GM21786 (cell line): ENCODE data around the gene RASAL1.
"Not testable (repeated sequence)": the region's sequence is repeated elsewhere in the genome, so short reads cannot be mapped to it uniquely, and the experiment has no call there.

Experiments
- ATAC-seq: cut with Tn5 transposase; IDR thresholded peaks from one replicate; pipeline ENCODE4 v1.9.1; 2021; ENCODE audit not compliant: unreplicated experiment

RASAL1 gene

DNA sequence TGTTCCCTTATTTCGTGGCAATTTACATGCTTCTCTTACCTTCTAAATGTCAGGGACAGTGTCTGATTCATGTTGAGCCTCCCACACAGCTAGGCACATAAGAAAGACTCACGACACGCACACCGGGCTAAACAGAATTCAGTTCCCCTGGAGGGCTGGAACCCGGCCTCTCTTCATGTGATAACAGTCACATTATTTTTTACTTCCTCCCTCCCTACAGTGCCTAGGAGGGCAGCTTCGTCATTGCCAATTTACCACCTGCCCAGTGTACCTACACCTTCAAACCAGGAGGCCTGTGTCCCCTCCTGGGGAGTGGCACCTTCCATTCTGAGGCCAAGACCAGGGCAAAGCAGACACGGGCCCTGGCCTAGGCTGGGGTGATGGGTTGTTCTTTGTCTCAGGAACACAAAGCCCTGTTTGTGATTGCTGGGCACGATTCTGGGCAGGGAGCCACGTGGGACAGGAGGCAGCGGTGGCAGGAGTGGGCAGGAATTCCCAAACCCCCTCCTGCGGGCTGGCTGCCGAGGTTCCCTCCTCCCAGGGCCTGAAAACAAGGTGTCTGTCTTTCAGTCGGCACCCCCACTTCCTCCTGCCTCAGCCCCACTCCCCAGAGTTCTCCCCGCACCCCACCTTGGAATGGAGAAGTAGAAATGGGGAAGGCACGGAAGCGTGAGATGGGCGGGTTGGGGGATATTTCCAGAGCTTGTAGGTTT is 6.8 kb upstream of the RASAL1 start:
- ATAC-seq: no peak

DNA sequence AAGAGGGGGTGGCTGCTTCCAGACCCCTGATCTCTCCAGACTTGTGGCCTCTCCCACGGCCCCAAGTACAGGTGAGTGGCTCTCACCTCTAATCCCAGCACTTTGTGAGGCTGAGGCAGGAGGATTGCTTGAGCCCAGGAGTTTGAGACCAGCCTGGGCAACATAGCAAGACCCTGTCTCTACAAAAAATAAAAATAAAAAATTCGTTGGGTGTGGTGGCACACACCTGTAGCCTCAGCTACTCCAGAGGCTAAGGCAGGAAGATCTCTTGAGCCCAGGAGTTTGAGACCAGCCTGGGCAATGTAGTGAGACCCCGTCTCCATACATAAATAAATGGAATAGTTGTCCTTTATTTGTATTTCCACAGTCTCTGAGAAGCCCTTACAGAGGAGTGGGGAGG is 6.2 kb upstream of the RASAL1 start:
- ATAC-seq: not testable (repeated sequence)

DNA sequence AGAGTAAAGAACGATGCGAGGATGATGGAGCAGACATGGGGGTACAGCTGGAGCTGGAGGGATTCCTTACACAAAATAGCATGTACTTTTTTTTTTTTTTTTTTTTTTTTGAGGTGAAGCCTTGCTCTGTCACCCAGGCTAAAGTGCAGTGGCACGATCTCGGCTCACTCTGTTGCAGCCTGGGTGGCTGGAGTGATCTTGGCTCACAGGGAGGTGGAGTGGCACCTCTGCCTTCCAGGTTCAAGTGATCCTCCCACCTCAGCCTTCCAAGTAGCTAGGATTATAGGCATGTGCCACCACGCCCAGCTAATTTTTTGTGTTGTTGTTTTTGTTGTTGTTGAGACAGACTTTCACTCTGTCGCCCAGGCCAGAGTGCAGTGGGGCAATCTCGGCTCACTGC is 5.1 kb upstream of the RASAL1 start:
- ATAC-seq: no peak

DNA sequence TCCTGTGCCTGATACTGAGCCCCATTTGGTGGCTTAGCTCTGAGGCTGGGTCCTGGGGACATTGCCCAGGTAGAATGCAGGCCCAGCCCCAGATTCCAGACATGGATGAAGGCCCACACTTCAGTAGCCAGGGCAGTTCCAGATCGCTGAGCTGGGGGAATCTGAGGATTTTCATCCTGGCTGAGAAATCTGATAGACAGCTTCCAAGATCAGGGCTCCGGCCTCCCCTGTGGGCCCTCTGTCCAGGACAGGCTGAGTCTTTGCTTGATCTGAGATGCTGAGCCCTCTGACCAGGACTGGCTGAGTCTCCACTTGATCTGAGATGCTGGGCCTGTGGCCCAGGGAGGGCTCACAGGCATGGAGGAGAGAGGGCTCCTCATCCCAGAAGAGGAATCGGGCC is 3.3 kb upstream of the RASAL1 start:
- ATAC-seq: no peak

DNA sequence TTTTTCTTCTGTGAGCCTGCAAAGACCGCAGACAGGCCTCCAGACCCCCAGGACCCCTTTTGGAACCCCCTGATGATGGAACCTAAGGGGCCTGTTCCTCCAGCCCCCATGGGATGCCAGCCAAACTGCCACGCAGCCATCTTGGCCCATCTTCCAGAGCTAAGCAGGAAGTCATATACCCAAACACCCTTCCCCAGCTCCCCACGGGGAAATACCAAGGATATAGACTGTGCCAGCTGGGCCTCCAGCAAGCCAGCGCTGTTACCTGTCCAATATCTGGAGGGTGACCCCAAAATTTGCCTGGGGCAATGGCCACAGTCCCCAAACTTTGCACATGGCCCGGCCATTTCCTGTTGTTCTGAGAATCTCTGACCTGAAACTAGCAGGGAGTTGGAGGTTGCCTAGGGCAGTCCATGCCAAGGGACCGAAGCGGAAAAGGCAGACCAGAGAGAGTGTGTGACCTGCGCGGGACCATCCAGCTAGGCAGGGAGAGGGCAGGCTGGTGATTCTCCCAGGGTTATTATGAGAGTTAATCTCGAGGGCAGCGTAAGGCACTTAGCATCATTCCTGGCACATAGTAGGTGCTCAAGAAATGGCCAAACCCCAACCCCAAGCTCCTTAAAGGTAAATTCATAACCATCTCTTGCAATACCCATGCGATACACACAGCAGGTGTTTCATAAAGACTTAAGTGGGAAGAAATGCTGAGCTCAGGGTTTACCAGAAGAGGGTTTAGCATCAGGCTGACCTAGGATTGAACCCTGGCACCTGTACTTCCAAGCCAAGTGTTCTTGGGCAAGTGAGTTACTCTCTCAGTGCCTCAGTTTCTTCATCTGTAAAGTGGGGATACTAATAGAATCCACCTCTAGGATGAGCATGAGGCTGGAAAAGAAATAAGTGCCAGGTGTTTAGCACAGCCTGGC is 2.6 kb upstream of the RASAL1 start:
- ATAC-seq: no peak

DNA sequence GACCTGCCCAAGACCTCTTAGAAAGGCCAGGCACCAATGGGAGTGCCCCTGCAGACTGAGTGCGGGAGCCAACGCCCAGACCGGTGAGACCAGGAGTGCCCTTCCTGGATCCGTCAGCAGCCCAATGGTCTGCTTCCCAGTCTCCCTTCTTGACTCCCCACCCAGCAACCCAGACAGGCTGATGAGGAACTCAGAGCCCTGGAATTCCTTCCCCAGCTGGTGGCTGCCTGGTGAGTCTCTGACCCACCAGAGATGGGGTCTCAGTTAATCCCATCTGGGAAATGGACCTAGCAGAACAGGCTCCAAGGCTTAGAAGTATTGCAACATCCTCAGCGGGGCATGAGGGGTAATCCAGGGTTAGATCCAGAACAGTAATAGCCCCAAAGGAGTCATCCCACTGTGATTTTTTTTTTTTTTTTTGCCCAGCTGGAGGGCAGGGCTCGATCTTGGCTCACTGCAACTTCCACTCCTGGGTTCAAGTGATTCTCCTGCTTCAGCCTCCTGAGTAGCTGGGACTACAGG is 1.5 kb upstream of the RASAL1 start:
- ATAC-seq: no peak

DNA sequence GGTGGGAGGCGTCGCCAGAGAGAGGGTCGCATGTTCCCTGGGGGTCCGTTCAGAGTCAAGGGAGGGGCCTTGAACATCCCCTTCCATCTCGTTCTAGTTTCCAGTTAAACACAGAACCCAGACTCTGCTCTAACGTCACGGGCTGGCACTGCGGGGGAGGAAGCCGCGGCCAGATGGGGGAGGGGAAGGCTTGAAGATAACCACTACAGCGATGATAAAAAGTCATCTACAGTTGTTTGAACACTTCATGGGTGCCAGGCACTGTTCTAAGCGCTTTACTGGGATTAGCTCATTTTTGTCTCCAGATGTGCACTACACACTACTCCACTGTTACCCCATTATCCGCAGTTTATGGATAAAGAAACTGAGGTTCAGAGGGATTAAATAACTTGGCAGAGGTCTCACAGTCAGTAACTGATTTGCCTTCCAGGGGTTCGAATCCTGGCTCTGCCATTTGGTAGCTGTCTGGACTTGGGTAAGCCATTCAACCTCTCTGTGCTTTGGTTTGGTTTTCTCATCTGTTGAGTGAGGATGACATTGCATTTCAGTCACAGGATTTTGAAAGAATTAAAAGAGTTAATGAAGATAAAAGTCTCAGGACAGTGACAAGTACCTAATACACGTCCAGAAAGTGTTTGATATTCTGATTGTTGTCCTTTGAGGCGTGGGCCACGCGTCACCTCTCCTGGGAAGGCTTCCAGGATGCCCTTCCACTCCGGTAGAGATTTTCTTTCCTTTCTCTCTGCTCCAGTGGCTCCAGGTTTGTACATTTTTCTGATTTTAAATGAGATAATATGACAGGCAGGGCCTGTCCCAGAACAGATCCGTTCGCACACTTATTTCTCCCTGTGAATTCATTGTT is 798 bp upstream of the RASAL1 start:
- ATAC-seq: no peak

DNA sequence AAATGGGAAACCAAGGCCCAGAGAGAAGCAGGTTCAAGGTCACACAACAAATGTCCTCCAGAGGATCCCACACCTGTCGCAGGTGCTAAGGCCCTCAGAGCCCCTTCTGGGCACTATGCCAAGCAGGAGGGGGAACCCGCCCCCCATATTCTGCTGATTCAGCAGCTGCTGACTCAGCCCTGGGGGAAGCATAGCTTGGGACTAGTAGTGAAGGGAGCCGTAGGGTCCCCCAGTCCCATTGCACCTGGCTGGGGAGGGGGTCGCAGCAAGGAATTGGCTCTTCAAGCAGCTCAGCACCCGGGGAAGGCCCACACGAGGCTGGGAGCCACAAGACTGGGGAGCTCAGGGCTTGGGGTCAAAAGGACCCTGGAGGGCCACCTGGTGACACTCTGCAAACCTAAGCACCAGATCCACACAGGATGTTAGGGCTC is 1.0 kb downstream of the RASAL1 start:
- no peak for ATAC-seq

DNA sequence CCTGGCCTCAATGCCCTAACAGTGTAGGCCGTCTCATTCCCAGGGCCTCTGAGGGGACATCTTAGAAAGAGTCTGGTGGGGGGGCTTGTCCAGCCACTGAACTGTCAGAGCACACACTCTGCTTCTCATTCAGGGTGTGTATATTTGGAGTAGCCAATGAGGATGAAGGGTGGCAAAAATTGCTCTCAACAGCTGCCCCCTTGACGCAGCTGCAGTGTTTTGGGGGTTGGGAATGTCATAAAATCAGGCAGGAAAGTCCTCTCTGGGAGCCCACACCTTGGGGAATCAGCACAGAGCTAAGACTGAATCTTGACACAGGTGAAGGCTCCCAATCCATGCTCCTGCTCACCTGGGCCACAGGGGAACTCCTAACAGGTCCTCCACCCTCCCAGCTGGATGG is 1.5 kb downstream of the RASAL1 start:
- no peak for ATAC-seq

DNA sequence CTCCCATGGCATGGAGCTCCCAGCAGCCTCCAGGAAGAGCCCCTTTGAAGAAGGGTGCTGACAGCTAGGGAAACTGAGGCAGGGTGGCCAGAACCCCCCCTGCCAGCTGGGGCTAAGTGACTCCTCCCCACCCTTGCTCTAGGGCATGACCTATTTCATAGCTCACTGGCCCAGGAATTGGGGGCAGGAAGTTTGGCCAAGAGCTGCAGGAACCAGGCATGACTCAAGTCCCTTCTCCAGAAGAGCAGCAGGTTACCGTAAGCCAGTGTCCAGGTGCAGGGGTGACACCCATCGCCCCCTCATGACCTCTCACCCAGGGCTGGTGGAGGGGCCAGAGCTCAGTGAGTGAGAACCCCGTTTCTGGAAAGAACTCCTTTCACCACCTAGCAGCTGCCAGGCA is 1.9 kb downstream of the RASAL1 start:
- ATAC-seq: no peak

DNA sequence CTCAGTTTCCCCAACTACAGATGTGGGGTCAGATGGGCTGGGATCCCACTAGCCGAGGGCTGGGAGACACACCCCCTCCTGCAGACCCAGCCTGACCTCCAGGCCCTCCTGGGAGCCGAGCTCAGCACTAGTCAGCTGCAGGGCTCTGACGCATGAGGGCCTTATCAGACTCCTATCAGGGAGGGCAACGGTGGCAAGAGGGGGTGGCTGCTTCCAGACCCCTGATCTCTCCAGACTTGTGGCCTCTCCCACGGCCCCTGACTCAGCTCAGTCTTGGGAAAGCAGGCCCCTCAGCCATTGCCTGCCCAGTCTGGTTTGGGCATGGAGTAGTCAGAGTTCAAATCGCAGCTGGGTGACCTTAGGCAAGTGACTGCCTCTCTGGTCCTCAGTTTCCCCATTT is 2.5 kb downstream of the RASAL1 start:
- no peak for ATAC-seq

DNA sequence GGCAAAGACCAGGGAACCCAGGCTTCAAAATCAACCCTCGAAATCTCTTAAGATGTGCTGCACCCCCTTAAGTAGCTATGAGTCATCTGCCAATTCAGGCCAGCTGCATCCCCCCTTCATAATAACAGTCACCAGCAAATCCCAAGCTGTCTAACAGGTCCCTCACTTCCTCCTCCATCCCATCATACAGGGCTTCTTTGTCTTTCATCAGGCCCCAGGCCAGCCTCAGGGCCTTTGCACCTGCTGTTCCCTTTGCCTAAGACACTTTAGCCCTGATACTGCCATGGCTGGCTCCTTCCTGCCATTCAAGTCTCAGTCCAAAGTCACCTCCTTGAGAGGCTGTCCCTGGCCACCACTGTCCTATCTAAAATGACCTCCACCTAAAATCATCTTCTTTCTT is 4.0 kb downstream of the RASAL1 start:
- no peak for ATAC-seq

DNA sequence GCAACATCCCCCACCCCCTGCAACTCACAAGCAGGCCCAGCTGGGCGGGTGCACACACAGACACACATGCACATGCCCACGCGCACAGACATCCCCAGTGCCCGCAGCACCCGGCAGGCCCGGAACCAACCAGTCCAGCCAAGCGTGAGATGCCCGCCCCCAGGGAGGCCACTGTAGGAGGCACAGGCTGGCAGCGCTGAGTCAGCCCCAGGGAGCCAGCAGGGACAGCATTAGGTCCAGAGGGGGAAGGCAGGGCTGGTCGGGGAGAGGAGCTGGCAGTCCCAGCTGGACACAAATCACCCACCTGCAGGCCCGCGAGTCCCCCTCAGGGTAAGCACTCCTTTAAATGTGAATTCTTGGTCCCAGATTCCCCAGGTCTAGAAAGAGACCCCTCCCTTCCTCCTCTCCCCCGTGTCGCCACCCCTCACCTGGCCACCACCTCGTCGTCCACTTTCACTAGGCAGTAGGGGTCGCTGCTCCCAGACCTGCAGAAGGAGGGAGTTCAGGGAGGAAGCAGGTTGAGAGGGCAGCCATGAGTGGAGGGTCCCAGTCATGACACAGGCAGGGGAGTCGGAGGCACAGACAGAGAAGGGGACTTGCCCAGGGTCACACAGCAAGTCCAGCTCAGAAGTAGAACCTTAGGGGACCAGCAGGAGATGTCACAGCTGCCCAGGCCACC is 5.0 kb downstream of the RASAL1 start:
- no peak for ATAC-seq

DNA sequence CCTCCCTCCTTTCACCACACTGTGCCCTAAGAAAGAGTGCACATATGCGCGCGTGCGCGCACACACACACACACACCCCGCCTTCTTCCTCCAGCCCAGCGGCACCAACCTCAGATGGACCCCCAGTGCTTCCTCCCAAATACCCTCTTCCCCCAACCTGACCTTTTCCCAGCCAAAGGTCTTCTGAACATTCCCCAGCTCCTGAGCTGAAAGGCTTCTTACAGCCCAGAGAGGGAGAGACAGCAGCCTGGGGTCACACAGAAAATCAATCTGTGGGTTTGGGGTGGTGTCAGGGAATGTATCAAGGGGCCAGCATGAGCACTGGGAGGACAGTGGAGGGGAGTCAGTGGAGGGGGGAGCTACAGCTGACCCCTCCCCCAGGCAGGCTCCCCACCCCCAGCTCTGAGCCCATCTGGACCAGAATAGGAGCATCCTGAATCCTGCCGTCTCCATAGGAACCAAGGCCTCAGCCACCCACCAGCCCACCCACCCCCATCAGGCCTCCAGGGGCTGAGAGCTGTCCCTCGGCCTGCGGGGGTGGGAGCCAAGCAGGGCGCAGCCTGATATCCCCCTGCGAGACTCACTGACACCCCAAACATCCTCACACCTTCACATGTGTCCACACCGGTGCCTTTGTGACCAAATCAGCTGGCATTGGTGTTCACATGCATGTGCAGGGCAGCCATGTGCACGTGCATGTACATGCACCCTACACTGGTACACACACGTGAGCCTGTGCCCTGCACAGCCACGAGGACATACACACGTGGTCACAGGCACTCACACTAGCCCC is 5.7 kb downstream of the RASAL1 start:
- no peak for ATAC-seq

DNA sequence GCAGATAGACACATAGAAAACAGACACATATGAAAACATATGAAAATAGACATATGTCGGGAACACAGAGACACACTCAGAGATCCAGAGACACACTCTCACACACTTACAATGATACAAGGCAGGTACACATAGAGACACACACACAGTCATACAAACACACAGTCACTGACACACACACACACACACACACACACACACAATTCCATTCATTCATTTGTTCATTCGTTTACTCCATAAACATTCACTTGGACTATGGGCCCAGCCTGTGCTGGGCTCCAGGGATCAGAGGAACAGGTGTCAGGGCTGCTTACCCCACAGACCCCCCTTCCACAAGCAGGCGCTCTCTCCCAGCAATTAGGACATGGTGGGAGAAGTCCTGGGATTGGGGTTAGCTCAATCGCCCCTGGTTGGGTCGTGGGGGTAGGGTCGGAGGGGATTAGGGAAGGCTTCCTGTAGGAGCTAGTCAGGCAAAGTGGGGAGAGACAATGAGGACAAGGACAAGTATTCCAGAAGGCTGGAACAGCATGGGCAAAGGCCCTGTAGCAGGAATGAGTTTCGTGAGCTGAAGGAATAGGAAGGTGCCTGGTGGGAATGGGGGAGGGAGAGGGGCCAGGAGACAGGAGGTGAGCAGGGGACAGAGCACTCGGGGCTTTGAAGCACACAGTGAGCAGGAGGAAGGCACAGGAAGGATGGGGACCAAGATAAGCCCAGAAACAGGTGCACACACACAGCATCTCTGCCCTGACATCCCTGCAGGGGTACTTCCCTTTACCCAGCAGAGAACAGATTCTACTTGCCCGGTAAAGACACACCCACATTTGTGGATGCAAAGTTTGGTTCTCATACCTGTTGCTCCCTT is 6.5 kb downstream of the RASAL1 start:
- no peak for ATAC-seq

DNA sequence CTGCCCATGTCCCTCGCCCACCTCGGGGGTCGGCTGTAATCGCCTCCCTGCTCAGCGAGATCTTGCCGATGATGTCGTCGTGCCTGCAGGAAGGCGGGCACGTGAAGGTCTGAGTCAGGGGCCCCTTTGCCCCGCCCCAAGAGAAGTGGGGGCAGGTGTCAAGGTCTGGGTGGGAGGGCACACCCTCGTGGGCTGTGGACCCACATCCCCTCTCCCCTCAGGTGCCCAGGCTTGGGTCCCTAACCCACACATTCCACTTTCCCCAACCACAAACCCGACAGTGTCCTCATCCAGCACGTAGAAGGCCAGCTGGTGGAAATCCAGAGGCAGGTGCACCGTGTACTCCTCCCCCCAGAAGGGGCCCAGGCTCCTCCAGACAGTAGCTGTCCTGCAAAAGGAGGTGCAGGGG is 7.8 kb downstream of the RASAL1 start:
- no peak for ATAC-seq

DNA sequence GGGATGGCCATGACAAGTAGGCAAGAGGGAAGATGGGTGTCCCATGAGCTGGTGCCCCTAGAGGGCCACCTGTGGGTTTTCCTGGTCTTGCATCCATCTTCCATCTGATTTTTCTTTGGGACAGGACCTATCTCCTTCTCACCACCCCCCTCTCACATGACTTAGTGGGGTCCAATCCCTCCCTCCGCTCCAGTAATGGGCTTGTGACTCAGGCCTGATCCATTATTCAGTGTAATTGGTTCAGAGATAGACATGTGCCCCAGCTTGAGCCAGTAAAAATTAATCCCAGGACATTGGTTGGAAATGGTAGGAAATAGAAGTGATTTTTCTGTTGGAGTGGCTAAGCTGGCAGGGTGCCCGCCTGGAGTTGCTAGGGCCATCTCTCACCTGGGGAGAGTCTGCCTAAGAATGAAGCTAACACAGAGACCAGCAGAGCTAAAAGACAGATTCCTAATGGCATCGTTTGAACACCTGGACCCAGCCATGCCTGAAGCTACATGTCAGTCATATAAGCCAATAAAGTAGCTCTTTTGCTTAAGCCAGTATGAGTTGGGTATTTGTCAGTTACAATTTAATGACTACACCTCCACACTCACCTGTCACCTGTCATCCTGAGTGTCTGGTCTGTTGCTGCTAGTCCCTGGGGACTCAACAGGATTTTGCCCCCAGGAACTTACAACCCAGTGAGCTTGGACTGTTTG is 14.7 kb downstream of the RASAL1 start:
- ATAC-seq: no peak

DNA sequence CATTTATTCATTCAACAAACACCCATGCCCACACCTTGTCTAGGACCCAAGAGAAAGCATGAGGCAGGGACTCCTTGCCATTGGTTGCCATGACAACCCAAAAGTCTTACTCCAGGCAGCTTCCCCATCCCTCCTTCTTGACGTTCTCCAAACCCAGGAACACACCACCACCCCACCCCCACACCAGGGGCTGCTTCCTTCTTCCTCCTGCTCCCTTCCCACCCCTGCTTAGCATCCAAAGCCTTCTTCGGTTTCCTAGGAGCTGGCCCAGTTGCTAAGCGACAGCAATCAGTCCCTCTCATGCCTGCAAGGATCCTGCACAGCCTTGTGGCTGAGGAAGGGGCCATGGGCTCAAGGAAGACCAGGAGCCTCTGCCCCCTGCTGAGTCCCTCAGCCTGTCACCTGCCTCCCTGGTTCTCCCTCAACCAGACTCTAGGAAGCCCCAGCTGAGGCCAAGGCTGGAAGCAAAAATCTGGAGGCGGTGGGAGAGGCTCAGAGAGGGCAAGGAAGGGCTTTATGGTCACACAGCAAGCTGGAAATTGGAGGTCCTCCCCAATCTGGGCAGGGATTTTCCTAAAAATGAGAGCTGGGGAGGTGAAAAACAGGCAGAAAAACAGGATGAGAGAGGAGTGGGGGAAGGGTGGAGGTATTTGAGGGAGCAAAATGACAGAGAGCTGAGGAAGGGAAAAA is 15.4 kb downstream of the RASAL1 start:
- no peak for ATAC-seq
